ENCODE data around the gene SYTL3.
"Not testable (repeated sequence)": the region's sequence is repeated elsewhere in the genome, so short reads cannot be mapped to it uniquely, and the experiment has no call there.

The SYTL3 gene

DNA sequence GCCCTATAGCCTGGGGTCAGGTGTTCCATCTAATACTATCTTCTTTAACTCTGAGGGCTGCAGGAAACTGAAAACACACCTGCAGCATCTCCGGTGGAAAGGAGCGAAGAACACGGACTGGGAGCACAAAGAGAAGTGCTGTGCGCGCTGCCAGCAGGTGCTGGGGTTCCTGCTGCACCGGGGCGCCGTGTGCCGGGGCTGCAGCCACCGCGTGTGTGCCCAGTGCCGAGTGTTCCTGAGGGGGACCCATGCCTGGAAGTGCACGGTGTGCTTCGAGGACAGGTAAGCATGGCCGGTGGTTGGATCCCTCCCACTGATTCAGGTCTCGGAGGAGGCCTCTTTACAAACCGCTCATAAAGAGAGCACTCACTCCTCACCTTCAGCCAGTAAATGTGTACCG, 15.5 kb downstream of the SYTL3 start:
- DNase-seq, result no peak

DNA sequence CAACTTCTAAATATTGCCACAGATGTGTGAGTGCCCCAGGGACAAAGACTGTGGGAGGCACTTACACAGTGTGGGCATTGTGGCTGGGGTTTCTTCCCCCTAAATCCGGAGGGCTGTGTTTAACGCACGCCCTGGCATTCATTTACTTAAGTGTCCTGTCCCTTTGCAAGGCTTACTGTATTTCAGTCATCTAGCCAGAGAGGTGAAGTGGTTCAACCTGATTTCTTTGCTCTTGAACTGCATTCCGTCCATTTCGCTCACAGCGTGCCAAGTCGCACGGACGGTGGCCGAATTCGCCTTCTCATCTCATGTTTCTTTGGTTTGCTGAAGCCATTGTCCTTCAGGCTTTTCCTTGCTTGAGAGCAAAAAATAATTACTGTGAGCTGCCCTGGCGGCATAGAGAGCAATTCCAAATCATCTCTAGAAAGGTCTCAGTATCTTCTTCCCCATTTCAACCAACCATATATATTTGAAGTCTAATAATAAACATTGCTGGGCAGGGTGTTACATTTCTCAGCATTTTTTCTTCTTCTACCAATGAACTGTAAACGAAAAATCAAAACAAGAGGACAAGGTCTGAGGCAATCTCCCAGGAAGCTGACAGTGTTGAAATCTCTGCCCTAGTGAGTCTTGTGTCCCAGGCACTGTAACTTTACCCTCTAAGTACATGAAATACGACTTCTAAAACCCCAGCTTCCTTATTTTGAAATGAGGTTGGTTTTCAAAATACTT, 16.9 kb downstream of the SYTL3 start:
- DNase-seq, result no peak

- no peak for DNase-seq
Measured at GRCh38 chr6:158667360-158667981, 17.6 kb downstream of the SYTL3 start.

- no peak for DNase-seq
Measured at GRCh38 chr6:158668707-158669103, 18.9 kb downstream of the SYTL3 start.

- no peak for DNase-seq
Measured at GRCh38 chr6:158669145-158670035, 19.5 kb downstream of the SYTL3 start.

GRCh38 chr6:158672119-158672518, 22.3 kb downstream of the SYTL3 start:
- DNase-seq, result not testable (repeated sequence)

- DNase-seq, result no peak
Measured at GRCh38 chr6:158672726-158673125, 22.9 kb downstream of the SYTL3 start.

DNA sequence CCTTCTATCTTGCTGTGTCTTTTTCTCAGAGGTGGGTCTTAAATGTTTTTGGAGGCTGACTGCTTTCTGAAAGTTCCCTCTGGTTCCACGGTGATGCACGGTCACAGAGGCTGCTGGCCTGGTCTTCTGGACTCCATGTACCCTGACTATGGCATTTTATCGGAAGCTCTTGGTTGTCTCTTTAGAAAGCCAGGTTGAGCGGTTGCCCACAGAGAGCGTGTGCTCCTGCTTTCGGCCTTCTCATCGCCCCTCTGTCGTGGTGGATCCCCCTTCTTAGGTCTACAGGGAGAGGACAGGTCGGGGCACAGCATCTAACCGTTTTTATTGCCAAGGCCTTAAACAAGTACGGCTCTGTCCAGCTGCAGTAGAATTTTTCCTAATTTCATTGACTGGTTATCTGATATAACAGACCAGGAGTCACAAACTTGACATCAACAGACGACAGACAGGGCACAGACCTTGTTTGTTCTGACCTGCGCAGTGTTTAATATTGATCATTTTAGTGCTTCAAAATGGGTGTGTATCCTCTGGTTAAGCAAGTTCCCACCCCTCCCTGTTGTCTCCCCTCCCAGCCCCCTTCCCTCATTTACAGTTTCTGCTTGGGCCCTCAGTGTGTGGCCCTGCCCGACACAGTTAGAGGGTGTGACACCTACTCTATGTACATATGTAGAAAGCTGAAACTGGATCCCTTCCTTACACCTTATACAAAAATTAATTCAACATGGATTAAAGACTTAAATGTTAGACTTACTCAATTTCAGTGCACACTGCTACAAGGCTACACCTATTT, 24.7 kb downstream of the SYTL3 start:
- DNase-seq, result no peak

- not testable (repeated sequence) for DNase-seq
Measured at GRCh38 chr6:158677094-158677493, 27.2 kb downstream of the SYTL3 start.

GRCh38 chr6:158677906-158678578, 28.2 kb downstream of the SYTL3 start:
- DNase-seq, result no peak

DNA sequence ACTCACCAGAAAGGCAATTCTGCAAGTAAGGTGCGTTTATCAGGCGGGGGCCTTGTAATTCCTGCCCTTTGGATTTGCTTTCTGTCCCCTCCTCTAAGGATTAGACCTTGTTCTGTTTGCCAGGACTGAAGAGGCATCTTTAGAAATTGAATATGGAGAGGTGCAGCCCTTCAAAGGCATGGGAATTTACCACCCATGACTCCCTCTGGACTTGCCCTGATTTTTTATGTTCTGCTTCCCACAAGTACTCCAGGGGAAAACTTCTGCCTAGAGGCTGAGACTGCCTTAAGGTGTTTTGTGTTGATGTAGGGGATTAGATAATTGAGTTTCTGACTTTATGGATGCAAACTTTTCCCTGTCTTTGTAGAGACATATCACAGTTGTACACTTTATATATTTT, 30.2 kb downstream of the SYTL3 start:
- no peak for DNase-seq

DNA sequence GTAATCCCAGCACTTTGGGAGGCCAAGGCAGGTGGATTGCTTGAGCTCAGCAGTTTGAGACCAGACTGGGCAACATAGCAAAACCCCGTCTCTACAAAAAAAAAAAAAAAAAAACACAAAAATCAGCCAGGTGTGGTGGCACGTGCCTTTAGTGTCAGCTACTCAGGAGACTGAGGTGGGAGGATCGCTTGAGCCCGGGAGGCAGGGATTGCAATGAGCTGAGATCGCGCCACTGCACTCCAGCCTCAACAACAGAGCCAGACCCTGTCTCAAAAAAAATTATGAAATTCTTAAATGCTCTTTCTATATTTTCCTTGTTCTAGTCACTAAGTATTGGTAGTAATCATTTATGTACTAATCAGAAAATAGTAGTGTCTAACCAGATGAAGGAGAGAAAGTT, 30.6 kb downstream of the SYTL3 start:
- no peak for DNase-seq

DNA sequence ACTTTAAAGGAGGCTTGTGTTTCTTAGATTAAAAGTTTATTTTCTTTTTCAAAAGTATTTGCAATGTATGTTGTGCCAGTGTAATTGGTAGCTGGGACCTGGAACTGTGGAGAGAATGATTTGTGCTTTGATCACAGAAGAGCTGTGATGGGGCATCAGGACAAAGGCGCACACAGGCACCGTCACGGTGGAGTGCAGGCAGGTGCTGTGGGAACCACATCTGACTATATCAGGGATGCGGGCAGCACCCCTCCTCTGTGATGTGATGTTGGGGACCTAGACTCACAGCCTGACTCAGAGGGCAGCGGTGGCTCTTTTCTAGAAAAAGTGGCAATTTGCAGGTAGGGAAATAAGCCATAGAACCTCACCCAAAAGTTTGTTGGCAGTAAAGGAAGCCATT, 34.5 kb downstream of the SYTL3 start:
- no peak for DNase-seq

GRCh38 chr6:158684745-158685324, 35.0 kb downstream of the SYTL3 start:
- no peak for DNase-seq

GRCh38 chr6:158686311-158686710, 36.5 kb downstream of the SYTL3 start:
- no peak for DNase-seq

- no peak for DNase-seq
Measured at GRCh38 chr6:158686791-158687381, 37.0 kb downstream of the SYTL3 start.

DNA sequence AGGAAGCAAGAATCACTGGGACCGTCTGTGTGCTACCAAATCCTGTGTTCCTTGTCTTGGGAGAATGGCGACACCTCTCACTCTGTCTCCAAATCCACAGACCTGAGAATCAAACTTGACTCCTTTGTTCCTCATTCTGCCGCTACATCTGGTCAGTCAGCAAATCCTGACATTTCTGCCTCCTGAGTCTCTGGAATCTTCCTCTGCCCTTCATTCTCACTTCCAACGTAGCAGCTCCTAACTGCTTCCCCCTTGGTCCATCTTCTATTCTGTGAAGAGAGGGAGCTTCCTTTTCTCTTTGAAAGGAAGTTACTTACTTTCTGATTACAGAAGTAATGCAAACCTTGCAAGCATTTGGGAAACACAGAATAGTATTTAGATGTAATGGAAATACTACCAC, 37.7 kb downstream of the SYTL3 start:
- DNase-seq, result no peak

GRCh38 chr6:158688860-158689259, 39.0 kb downstream of the SYTL3 start:
- no peak for DNase-seq

- DNase-seq, result no peak
Measured at GRCh38 chr6:158694913-158695312, 45.1 kb downstream of the SYTL3 start.

- no peak for DNase-seq
Measured at GRCh38 chr6:158697811-158698210, 48.0 kb downstream of the SYTL3 start.

DNA sequence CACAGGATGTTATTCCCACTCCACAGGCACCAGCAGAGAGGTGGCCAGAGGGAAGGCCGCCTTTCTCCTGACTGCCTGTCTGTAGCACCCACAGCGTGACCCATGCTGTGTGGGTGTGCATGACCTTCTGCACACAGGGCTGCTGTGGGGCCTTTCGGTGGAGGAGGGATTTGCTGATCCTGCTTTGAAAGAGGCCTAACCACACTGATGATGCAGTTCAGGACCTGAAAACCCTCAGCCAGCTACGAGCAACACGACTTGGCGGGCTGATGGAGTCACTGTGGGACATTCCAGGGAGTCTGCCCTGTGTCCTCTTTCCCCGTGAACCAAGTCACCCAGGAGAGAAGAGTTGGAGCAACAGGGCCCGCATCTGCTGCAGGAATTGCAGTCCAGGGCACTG, 49.1 kb downstream of the SYTL3 start:
- DNase-seq, result no peak
